ENCODE measurements around the gene ZNF705A.
"Not testable (repeated sequence)": the region's sequence is repeated elsewhere in the genome, so short reads cannot be mapped to it uniquely, and the experiment has no call there.

Gene ZNF705A

DNA sequence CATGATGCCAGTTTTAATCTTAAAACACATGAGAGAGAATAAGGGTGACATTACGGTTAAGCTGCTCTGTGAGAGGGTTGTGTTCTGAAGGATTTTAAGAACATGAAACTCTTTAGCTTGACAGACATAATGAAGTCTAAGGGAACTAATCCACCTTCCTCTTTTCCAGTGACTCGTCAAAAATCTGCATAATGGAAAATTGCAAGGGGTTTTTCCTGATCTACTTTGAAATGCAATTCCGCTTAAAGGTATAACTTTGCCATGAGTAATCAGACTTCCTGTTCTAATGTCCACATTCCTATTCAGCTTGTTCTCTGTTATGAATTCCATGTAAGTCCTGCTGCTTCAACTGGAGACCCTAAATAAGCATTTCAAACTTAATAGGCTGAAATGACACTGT is at the start of gene ZNF705A:
Gene ZNF705A, plus strand, starts transcription at position 171 of the 400 bp plus-strand sequence. CDS start 15,611 bp downstream, outside the sequence.
- DNase-seq (ENCODE audit: low read depth in 2 of 2), result no peak

DNA sequence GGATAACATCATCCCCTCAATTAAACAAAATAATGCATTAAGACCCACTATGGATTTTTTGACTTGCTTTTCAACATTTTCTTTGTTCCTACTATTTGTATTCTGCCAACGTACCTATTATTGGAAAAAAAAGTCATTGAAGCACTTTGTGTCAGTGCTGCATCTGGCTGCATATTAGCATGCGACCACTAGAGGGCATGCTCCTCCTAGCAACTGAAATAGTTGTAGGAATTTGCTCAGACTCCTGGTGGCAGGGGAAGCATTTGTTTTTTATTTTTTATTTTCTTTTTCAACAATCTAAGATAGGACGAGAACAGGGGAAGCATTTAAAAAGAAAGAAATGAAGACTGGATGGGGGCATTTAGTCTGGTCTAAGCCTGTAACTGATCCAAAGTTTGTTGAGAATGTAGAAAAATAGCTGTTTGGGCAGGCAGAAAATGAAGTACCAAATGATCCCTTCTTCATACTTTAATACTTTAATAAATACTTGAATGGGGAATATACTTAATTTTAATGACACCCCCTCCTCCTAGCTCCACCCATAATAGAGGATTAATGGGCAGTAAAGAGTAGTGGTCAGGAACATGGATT is 47.9 kb upstream of the ZNF705A start:
- DNase-seq (ENCODE audit: low read depth in 2 of 2), result peak; percentile 34 to 61

DNA sequence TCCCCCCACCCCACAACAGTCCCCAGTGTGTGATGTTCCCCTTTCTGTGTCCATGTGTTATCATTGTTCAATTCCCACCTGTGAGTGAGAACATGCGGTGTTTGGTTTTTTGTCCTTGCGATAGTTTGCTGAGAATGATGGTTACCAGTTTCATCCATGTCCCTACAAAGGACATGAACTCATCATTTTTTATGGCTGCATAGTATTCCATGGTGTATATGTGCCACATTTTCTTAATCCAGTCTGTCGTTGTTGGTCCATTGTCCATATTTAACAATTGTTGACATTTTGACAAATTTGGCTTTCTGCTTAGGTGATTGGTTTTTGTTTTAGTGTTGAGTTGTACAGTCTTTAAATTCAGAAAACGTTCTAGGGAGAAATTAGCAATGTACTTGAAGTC is 43.7 kb upstream of the ZNF705A start:
- DNase-seq (ENCODE audit: low read depth in 2 of 2), result not testable (repeated sequence)

DNA sequence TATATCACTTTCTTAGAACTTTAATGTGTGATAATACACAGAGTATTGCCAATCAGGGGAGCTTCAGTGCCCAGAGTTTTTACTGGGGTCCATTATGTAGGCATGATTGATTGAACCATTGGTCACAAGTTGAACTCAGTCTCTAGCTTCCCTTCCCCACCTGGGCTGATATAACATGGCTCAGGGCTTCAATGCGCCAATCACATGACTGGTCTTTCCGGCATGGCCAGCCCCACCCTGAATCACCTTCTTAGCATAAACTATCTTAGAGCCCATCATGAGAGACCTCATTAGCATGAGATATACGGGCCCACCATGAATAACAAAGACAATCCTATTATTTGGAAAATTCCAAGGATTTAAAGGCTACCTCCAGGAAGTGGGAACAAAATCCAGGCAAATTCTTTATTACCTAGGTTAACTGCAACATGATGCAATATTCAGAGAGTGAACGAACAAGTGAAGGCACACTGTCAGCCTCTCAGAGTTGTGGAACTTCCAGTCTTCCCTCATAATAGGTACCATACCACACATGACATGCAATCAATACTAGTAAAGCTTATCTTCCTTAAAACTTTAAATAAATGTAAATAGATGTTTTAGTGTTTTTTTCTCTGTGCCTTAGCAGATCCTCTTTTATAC is 36.6 kb upstream of the ZNF705A start:
- DNase-seq (ENCODE audit: low read depth in 2 of 2), result no peak

DNA sequence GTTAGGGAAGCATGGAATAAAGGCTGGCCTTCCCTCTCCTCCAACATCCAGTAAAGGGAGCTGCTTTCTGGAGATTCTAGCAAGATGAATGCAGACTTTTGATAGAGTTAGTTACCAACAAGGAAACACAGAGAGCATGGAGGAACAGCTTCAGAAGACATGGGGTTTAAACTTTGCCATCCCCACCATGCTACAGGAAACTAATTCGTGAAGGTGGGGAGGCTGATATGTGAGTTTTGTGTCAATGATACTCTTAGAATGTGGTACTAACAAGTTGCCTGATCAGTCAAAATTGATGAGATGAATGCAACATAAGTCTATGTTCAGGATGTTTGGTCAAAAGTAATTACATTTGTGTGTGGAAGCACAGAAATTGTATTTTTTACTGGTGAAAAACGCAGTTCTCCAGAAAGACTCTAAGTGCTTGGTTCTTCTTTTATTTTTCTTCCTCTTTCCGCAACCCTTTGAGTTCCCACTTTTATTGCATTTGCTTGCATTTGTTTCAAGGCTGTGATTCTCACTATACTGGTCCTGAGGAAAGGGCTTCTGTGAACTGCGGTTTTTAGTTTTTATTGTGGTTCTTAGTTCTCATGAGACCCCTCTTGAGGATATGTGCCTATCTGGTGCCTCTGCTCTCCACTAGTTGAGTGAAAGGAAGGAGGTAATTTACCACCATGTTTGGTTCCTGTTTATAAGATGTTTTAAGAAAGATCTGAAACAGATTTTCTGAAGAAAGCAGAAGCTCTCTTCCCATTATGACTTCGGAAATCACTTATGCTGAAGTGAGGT is 33.5 kb upstream of the ZNF705A start, which contains the start of gene CLEC4A:
Gene CLEC4A, plus strand, starts transcription at position 494 of the 789 bp plus-strand sequence. Its CDS starts 262 bp downstream, at position 756.
- no peak for DNase-seq (ENCODE audit: low read depth in 2 of 2)

DNA sequence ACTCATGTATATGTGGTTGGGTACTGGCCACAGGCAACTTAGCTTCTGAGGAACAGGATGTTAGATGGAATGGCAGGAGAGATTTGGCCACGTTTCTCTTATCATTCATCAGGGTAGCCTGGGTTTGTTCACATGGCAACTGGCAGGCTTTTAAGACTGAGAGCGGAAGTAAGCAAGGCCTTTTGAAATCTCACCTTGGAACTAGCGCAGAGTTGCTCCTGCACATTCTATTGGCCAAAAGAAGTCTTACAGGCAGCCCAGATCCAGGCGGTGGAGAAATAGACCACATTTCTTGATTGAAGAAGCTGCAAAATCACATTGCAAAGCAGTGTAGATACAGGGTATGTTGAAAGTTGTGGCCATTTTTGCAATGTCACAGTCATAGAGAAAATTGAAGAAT is 29.7 kb upstream of the ZNF705A start:
- DNase-seq (ENCODE audit: low read depth in 2 of 2), result no peak

DNA sequence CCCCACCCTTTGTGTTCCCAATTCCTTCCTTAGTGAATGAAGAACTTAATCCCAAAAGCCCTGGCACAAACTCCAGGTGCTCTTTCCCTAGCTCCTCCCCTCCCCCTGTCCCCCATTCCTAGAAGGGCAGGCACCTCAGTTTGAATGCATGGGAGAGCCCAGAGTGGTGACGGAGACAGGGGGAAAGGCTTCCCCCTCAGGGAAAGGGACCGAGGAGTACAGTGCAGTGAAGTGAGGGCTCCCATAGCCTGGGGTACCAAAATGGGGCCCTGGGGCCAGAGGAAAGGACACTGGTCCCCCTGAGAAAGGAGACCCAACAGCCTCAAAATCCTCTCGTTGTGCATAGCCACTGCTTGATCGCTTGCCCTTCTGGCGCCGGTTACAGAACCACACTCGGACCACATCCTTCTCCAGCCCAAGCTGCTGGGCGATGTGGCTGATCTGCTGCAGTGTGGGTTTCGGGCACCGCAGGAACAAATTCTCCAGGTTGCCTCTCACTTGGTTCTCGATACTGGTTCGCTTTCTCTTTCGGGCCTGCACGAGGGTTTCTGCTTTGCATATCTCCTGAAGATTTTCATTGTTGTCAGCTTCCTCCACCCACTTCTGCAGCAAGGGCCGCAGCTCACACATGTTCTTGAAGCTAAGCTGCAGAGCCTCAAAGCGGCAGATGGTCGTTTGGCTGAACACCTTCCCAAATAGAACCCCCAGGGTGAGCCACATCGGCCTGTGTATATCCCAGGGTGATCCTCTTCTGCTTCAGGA is 23.0 kb upstream of the ZNF705A start:
- DNase-seq (ENCODE audit: low read depth in 2 of 2), result not testable (repeated sequence)

DNA sequence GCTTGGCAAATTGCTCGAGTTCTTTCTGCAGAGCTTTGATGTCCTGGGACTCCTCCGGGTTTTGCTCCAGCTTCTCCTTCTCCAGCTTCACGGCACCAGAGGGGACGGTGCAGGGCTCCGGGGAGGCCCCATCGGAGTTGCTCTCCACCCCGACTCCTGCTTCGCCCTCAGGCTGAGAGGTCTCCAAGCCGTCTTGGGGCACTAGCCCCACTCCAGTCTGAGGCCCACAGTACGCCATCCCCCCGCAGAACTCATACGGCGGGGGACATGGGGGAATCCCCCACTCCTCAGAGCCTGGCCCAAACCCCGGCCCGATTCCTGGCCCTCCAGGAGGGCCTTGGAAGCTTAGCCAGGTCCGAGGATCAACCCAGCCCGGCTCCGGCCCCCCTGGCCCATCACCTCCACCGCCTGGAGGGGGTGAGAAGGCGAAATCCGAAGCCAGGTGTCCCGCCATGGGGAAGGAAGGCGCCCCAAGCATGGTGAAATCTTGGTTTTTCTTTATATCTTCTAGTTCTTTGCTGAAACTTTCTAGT is 22.4 kb upstream of the ZNF705A start:
- DNase-seq (ENCODE audit: low read depth in 2 of 2), result not testable (repeated sequence)

DNA sequence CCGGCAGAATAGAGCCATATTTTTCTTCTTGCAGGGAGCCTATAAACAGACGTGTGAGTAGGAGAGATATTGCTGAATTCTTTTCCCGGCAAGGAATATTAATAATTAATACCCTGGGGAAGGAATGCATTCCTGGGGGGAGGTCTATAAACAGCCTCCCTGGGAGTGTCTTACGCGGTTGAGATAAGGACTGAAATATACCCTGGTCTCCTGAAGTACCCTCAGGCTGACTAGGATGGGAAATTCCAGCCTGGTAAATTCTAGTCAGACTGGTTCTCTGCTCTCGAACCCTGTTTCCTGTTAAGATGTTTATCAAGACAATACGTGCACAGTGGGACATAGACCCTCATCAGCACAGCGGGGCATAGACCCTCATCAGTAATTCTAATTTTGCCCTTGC is 15.2 kb upstream of the ZNF705A start:
- DNase-seq (ENCODE audit: low read depth in 2 of 2), result not testable (repeated sequence)

DNA sequence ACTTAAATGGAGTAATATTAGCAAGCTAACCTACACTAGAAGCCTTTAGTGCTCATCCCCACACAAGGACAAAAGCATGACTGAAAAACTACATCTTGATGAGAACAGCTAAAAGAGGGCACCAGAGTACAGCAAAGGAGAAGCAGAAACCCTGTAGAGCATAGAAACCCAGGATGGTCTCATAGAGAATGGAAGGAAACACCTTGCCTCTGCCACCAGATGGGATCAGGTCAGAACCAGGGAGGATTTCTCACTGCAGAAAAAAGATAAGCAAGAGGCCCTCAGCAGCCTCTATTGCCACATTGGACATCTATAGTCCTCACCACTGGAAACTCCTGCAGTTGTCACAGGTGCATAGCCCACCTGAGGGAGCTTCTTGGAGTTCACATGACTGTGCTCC is 13.6 kb upstream of the ZNF705A start:
- DNase-seq (ENCODE audit: low read depth in 2 of 2), result no peak

DNA sequence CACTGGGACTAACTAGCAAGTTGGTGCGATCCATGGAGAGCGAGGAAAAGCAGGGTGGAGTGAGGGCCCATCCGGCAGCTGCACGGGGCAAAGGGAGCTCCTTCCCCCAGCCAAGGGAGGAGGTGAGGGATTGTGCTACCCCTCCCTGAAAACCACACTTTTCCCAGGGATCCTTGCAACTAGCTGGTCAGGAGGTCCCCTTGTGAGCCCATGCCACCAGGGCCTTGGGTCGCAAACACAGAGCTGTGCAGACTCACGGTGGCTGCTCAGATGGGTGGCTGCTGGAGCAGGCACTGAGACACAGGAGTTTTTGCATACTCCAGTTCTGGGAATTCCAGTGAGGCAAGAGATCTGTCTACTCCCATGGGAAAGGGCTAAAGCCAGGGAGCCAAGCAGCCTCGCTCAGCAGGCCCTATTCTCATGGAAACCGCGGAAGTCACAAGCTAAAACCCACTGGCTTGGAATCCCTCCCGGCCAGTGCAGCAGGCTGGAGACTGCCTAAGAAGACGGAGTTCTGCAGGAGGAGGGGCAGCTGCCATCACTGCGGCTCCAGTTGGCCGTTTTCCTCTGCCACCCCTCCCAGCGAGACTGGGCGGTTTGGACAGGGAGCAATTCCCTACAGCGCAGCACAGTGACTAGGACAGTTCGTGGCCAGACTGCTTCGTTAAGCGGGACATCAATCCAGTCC is 10.9 kb upstream of the ZNF705A start:
- no peak for DNase-seq (ENCODE audit: low read depth in 2 of 2)

DNA sequence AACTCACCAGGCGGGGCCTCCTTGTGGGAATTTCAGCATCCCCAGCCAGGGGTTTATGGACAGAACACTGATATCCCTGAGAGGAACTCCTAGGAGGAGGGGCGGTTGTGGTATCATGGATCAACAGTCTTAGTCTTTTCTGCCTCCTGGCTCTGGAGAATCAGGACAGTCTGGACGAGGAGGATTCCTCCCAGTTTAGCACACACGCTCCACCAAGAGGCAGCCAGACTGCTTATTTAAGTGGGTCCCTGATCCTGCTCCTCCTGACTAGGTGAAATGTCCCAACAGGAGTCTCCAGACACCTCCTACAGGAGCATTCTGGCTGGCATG is 10.4 kb upstream of the ZNF705A start:
- no peak for DNase-seq (ENCODE audit: low read depth in 2 of 2)

DNA sequence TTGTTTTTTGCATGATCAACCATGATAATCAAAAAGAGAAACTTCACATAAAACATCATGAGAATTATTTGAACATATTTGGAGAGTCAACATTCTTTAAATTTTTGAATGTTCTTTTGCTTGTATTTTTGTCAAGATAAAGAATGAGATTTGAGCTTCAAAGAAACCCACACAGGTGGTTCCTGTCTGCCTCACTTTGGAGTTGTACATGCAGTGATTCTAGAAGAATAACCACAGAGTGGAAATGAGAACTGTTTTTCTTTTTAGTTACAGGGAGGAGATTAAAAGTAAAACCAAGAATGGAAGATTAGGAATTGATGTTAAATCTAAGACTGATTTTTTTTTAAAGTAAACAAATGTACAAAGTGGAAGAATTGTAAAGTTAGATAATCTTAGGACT is 2.3 kb upstream of the ZNF705A start:
- no peak for DNase-seq (ENCODE audit: low read depth in 2 of 2)

DNA sequence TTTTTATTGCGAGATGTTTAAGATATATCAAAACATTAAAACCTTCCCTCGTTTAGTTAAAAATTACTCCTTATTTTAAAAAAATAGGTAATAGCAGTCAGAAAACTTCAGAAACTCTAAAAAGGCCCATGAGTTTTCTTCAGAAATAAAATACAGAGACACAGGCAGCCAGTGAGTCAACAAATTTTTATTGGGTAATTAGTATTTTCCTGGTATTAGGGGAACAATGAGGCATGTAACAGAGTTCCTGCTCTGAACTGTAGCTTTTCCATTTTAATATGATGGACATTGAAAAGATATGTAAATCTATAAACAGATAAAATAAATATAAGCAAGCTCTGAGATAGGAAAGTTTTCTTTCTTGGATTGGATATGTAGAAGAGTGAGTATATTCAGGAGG is 399 bp upstream of the ZNF705A start:
- no peak for DNase-seq (ENCODE audit: low read depth in 2 of 2)

DNA sequence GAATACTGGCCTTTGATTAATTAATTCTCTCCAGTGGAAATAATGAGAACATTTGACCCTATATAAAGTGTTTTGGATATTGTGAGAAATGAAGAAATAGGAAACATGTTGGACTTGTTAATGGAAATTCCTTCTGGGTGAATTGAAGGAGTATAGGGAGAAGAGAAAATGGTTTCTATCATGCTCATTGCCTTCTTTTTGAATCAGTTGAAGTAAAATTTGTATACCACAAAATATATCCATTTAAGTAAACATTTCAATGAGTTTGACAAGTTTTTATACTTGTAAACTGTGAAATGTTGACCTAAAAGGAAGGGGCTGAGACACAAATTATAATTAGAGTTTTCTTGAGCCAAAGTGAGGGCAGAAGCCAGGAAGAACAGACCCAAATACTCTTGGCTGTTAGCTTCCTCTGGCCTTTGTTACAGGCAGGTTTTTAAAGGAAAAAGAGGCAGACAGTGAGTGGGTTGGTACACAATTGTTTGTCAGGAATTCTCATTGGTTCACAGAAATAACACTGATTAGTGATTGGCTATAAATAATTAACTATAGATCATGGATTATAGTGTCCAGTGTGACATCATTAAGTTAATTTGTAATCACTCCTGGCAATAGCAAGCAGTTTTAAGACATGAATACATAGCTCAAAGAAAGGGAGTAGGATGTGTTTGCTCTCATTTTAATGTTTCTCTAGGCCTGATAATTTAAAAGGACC is 826 bp downstream of the ZNF705A start:
- no peak for DNase-seq (ENCODE audit: low read depth in 2 of 2)

DNA sequence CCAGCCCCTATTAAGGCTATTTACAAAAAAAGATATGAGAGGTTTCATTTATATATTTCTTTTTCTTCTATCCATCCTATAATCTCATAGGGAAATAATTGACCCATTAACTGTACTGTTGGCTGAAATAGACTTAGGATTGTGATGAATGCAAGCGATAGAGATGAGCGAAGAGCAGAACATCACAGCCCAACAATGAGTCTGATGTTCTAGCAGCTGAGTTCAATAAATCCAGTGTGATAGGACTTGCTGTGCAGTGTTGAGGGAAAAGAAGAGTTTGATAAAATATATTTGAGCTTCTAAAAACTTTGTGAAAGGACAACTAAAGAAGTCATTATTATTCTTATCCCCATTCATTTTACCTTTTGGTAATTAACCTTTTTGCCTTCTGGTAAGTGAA is 16.1 kb downstream of the ZNF705A start:
- DNase-seq (ENCODE audit: low read depth in 2 of 2), result not testable (repeated sequence)

DNA sequence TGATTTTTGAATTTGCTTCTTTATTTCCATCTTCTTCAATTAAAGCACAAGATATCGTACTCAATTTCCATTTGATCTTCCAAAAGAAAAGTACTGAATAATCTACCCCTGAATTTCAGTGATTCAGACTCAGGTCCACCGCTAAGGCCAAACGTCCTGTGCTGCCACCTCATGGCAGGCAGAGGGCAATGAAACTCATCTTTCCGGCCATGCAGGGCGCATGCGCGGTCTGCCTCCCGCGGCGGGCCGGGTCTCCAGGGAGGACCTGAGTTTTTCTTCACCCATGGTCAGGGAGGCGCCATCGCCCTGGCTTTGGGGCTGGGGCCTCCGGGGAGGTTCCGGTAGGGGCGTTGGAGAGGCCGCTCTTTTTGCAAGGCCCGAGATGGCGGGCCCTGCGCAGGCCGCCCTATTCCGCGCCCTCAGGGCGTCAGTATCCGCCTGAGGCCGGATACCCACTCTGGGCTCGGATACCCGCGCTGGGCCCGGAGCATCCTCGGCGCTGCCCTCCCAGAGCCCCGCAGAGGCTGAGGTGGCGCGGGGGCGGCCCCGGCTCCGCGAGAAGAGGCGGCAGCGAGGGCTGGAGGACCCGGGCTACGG is 23.3 kb downstream of the ZNF705A start:
- DNase-seq (ENCODE audit: low read depth in 2 of 2), result peak; percentile 43 to 66

DNA sequence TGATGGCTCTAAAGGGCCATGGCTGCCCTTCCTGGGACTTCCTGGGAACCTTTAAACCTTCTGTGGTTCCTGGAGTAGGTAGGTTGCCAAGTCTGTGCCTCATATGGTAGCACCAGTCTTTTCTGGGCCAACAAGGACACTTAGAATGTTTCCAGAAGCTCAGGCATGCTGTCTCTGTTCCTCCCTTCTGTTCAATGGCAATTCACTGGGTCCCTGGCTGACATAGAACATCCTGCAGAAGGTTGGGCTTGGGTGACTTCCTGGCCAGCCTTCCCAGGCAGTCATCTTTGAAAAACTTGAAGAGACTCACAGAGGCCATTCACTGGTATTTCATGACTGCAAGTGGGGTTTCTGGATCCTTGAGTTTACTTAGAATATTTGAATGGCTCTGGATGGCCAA is 24.5 kb downstream of the ZNF705A start:
- not testable (repeated sequence) for DNase-seq (ENCODE audit: low read depth in 2 of 2)

DNA sequence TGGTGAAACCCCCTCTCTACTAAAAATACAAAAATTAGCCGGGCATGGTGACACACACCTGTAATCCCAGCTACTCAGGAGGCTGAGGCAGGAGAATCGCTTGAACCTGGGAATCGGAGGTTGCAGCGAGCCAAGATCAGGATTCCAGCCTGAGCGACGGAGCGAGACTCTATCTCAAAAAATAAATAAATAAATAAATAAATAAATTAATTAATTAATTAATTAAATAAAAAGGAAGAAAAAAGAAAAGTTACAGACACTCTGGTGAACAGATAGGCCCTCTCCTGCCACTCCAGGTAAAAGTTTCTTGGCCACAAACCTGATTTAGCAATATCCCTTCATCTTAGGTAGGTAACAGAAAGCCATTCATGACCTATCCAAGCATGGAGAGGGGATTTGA is 26.1 kb downstream of the ZNF705A start:
- DNase-seq (ENCODE audit: low read depth in 2 of 2), result not testable (repeated sequence)

DNA sequence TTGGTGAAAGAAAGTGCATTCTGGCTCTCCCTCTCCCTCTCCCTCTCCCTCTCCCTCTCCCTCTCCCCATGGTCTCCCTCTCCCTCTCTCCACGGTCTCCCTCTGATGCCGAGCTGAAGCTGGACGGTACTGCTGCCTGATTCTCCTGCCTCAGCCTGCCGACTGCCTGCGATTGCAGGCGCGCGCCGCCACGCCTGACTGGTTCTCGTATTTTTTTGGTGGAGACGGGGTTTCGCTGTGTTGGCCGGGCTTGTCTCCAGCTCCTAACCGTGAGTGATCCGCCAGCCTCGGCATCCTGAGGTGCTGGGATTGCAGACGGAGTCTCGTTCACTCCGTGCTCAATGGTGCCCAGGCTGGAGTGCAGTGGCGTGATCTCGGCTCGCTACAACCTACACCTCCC is 26.5 kb downstream of the ZNF705A start:
- not testable (repeated sequence) for DNase-seq (ENCODE audit: low read depth in 2 of 2)
